Suppressor macrophage (primary cell): ENCODE results near the gene RAE1.
A peak's percentile ranks its signal among the peaks of the same experiment; 100 is the strongest.
"Not testable (repeated sequence)": the region's sequence is repeated elsewhere in the genome, so short reads cannot be mapped to it uniquely, and the experiment has no call there.

Experiments
- DNase-seq, 4 experiments: peaks; one replicate each; pipeline ENCODE4 v3.0.0-alpha.2; 2020 to 2022

RAE1 gene

DNA sequence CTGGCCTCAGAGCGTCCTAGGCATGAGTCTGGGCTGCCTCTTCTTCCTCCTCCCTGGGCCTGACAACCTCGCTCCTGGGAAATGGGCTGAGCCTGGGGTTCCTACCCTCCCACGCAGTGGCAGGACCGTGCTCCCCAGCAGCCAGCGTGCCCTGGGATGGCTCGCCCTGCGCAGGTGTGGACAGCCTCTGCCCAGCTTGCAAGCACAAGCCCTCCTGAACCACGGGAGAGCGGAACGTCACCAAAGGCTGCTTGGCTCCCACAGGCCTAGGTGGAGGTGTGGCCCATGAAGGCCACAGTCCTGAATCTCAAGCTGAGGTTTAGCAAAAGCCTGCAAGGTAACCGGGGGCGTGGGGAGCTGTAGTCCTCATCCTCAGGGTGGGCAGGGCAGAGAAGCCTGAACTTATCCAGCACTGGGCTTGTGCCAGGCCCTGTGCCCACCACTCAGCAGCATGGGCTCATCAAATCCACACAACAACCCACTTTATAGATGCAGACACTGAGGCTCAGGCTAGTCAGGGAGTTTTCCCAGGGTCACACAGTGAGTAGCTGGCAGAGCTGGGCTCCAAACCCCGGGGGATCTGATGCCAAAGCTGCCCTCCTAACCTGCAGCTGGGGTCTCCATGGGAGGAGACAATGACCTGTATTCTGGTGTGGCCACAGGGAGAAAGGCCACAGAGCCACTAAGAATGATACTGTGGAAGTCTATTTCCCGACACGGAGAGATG is 65.4 kb downstream of the RAE1 start:
- DNase-seq, result no peak

DNA sequence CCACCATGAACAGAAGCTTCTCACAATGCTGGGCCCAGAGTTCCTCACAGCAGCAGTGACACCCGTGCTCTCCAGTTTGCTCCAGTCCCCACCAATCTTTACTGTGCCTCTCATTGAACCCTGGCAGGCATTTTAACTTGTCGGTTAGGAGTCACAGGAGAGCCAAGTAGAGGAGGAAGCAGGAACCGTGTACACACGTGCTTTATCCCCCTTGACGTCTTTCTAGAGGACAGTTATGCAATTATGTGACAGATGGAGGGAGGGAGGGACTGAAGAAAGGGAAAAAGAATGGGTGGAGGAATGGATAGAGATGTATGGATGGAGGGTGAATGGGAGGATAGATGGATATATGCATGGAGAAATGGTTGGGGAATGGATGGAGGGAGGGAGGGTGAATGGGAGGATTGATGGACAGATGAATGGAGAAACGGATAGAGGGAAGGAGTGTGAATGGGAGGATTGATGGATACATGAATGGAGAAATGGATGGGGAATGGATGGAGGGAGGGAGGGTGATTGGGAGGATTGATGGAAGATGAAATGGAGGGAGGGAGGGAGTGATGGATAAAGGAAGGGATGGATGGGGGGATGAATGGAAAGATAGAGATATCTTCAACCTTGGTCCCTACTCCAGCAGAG is 66.1 kb downstream of the RAE1 start:
- peak in 2 of 4 experiments; percentile 38 to 47 for DNase-seq

DNA sequence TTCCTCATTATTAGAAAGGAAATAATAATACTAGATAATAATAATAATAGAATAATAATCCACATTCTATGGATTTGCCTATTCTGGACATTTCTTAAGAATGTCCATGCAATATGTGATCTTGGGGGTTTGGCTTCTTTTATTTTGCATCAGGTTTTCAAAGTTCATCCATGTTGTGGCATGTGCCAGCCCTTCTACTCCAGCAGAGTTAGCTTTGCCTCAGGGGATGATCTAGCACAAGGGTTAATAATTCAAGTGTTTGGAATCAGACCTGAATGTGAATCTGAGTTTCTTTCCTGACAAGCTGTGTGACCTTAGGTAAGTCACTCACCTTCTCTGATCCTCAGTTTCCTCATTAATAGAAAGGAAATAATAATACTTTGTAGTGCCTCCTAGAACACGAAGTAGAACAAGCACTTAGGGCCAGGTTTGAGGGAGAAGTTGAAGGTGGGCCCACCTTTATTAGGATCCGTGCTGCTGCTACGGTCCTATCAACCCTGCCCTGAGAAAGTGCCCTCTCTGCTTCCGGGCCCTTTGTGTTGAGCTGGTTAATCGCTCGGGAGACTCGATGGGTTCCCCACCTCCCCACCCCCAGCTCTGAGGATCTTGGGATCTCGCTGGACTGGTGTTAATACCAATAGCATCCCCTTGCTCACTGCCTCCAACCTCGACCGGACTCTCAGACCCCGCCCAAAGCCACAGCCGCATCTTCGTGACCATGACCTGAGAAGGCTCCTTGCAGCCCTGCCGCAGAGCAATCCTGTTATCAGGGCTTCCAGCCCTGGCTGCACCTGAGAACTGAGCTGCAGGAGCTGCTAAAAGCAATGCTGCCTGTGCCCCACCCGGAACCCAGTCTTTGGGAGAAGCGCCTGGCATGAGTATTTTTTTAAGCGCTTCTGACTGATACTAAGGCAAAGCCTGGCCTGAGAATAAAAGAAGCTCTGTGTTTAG is 67.0 kb downstream of the RAE1 start:
- DNase-seq, result no peak

DNA sequence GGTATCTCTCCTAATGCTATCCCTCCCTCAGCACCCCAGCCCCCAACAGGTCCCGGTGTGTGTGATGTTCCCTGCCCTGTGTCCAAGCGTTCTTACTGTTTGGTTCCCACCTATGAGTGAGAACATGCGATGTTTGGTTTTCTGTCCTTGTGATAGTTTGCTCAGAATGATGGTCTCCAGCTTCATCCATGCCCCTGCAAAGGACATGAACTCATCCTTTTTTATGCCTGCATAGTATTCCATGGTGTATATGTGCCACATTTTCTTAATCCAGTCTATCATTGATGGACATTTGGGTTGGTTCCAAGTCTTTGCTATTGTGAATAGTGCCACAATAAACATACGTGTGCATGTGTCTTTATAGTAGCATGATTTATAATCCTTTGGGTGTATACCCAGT is 68.4 kb downstream of the RAE1 start:
- not testable (repeated sequence) for DNase-seq

DNA sequence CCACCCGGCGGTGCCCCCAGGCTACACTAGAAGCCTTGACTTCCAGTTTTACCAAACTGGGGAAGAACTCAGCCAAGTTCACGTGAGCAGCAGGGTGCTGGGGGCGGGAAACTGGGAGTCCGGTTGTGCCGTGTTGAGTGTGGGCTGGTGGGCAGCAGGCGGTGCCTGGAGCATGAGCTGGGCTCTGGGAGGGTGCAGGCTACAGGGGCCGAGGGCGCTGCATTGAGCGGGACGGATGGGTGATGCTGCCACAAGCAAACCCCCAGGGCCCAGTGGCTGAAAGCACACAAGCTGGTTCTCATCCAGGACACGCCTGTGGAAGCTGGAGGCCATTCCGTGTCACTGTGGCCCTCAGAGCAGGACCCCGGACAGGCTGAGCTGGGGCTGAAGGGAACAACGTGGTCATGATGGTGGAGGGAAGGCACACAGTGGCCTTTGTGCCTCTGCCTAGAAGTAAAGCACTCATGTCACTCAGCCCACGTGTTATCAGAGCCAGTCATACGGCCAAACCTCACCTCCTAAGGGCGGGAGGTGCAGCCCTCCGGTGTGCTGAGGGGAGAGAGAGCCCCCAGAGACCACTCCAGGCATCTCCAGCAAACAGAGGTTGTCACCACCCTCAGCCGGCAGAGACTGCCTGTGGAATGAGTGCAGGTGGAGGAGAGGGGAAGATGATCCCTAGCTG is 69.7 kb downstream of the RAE1 start:
- DNase-seq, result no peak

DNA sequence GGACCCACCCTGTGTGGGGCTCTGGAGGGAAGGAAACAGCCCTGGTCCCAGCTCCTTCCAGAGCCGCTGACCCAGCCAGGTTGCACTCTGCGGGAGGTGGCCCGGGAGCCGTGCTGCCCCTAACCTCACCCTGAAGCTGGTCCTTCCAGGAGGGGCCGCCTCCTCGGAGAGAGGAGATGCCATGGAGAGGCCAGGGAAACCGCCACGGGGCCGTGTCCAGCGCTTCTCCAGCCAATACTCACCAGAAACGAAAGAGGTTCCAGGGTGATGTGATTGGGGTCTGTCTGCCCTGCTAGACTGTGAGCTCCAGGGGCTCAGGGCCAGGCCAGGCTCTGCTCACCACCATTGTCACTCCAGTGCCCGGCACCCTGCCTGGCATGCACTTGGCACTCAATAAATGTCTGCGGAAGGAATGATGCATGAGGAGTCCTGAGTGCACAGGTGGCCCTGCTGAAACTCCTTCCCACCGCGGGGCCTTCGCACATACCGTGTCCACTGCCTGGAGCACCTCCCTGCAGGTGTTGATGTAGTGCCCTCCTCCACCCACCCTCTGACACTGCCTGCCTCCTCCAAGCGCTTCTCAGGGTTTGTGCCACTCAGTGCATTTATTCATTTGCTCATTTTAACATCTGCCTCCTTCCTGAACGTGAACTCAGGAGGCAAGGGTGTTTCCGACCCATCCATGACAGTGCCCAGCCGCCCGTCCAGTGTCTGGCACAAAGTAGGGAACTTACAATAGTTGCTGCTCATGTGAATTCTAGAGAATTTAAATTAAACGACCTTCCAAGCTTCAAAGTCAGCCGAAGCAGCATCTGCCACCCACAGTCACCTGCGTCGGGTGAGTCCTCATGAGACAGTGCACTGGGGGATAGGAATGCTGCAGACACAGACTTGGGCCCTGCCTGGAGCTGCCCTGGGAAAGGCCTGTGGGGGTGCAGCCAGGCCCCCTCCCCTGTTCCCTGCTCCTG is 70.5 kb downstream of the RAE1 start:
- no peak for DNase-seq

DNA sequence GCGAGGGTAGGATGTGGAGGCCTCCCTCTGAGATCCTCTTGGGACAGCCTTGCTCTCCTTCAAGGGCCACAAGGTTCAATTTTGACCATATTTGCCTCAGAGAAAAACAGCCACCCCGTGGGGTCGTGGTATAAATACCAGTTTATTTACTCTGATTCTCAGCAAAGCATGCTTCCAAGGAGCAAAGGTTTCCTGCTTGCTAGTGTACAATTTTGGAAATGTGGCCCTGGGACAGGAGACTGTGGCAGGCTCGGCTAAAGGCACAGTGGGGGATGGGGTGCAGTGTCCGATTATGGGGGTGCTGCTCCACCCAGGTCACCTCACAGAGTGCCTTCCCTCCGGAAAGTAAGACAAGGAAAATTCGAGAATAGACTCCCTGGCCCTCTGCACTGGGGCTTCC is 71.2 kb downstream of the RAE1 start:
- DNase-seq, result no peak

DNA sequence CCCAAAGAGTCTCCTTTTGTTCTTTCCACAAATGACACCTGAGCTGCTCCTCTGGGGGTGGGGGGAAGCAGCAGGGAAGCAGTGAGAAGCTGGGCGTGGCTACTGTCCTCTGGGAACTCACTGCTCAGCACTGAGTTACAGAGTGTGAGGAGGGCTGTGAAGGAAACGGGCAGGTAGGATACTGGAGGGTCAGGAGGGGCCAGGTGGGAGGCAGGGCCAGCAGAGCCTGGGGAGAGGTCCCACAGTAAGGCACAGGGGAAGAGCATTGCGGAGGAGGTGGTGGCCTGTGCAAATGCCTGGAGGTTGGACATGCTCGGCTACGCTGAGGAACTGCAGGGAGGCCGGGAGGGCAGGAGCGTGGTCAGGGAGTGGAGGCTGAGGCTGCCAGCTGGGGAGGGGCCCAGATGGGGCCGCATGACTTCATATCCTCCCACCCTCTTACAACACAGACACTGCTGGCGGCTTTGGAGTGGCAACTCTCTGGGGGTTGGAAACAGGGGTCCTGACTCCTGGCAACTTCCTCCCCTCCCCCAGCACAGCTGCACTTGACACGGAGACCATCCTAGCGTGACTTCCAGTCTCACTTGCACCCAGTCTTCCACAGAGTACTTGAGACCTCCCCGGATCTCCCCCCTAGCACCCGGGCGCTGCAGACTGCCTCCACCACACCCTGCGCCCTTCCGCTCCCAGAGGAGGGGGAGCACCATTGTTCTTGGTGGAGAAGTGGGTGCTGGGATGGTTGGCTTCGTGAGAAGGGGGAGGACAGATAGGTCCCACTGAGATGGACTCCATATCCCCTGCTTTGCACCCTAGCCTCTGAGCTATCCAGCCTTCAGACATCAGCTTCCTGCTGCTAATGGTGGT is 74.3 kb downstream of the RAE1 start:
- peak; percentile 58 to 68 (median 65) for DNase-seq

DNA sequence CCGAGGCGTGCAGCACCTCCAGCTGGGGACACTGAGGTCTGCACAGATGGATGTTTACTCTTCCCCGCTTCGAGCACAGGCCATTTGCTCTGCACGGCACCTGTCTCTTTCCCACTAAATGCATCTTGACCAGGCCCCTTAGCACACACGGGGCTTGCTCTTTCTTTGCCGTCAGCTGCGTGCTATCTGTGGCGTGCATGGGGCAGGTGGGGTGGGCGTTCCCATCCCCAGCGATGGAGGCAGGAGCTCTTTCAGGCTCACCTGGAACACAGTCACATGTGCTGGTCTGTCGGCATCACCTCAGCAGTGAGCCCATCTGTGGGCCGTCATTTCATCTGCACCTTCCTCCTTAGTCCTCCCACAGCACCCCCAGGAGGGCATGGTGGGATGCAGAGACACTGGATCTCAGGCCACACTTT is 75.2 kb downstream of the RAE1 start:
- no peak for DNase-seq

DNA sequence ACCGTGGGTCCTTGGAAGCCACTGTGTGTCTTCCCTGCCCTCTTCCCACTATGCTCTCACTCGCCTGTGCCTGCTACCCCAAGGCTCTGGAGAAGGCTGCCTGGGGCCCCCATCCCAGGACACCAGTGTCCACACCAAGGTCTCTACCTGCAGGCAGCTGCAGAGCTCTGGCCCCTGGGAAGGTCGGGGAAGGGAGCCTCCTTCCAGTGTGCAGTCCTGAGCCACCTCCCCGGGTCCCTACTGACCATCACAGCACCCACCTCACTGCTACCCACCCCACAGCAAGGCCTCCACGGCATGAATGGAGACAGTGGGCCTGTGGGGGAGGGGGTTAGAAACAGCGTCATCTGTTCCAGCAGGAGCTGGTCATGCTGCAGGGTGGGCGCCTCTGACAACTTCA is 75.8 kb downstream of the RAE1 start:
- DNase-seq, result no peak

DNA sequence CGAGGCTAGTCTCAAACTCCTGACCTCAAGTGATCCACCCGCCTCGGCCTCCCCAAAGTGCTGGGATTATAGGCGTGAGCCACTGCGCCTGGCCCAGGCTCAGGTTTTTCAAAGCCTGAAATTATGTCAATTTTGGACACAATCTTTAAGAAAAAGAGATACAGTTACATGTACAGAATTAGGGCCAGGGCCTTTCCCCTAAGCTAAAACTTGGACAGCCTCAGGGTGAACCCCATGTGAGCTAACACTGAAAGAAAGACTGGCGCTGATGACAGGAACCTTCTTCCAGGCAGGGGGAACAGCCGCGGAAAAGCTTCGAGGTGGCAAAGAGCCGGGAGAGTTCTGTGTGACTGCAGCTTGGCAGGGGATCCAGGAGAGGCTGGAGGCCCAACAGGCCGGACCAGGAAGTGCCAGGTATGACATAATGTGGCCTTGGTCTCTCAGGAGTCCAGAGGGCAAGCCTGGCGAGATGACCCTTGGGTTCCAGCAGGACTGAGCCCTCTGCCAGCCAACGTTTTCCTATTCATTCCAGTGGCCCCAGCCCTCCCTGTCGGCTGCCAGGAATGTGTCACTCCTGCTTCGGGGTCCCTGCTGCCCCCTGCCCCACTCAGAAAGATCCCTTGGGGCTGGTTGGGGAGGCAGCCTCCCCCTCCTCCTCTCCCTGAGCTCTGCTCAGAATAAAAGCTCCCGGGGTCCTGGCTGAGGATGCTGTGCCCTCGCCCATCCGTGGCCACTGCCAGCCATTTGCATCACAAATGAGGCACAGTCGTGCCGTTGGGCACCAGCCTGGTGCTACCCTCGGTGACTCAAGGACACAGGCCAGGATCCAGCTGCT is 77.5 kb downstream of the RAE1 start:
- no peak for DNase-seq
